ENCODE results near the gene CPNE1. TPM values are rescaled to one million over a fixed set of nuclear protein-coding genes. Genes with fewer than 3 reads are reported as not detected.

The CPNE1 gene
- total and polyA plus RNA-seq, 2 of the 8 experiments (the other 6 are each of a cell fraction or from before 2014, with no cell fraction given), result 294 to 346 TPM

- TF ChIP-seq ATF2 (IDR thresholded peaks at IDR 0.05; ENCODE audit: low read length) (no peak), TAF1 (IDR thresholded peaks at IDR 0.05; ENCODE audit: low read depth, low read length) (no peak), SRF (IDR thresholded peaks at IDR 0.05; ENCODE audit: low read depth, low read length) (no peak)
These were observed 2.8 kb downstream of the CPNE1 start (continued) for GRCh38 chr20:35661908-35662307.
